ENCODE results near the gene COL18A1. TPM values are rescaled to one million over a fixed set of nuclear protein-coding genes. Genes with fewer than 3 reads are reported as not detected.
"Not testable (repeated sequence)": the region's sequence is repeated elsewhere in the genome, so short reads cannot be mapped to it uniquely, and the experiment has no call there.

Gene COL18A1
- total and polyA plus RNA-seq, 7 donors = 4.4 to 197 (median 39.7) TPM

GRCh38 chr21:45367402-45368351, 37.3 kb upstream of the COL18A1 start:
- no peaks in the 10 kb centered on the region for H3K36me3 ChIP-seq
- intact Hi-C loops (cut with DNase I) = loop anchor here (2.0 kb wide), 1 partner anchor 75 kb away; no protein-coding TSS in a partner anchor
- H3K4me1 ChIP-seq = peaks cover 0 to 34% (median 29%) of the 10 kb centered on the region in 4 donors
- DNase-seq = no peak
- peak overlapping the region; percentile 1 to 89 (median 16) for H3K27ac ChIP-seq
- no peaks in the 10 kb centered on the region for H3K27me3 ChIP-seq
- TF ChIP-seq POLR2AphosphoS5 (IDR thresholded peaks at IDR 0.05) (no peak), CTCF (IDR thresholded peaks at IDR 0.05) (no peak), EP300 (IDR thresholded peaks at IDR 0.05) (no peak), POLR2A (IDR thresholded peaks at IDR 0.05) (no peak)
- no peaks in the 10 kb centered on the region for H3K9me3 ChIP-seq
- no peak overlapping the region for H3K4me3 ChIP-seq
- WGBS, 2 donors = 71 to 86% methylated on average over 25 of the region's 25 CpGs

GRCh38 chr21:45369018-45369417, 35.9 kb upstream of the COL18A1 start:
- intact Hi-C loops (cut with DNase I); DNase-seq; H3K27ac ChIP-seq; H3K27me3 ChIP-seq; H3K36me3 ChIP-seq; H3K9me3 ChIP-seq; H3K4me3 ChIP-seq: not testable (repeated sequence)
- 86 to 89% methylated on average over 23 of the region's 23 CpGs for WGBS, 2 donors
- peaks cover 0 to 27% (median 23%) of the 10 kb centered on the region in 4 donors for H3K4me1 ChIP-seq

- Histone ChIP-seq H3K27me3 (no peaks in the 10 kb centered on the region), H3K4me1 (peaks cover 0 to 13% (median 8%) of the 10 kb centered on the region in 4 donors), H3K9me3 (no peaks in the 10 kb centered on the region), H3K36me3 (no peaks in the 10 kb centered on the region), H3K4me3 (no peak overlapping the region), H3K27ac (no peak overlapping the region)
- no peak for TF ChIP-seq CTCF (IDR thresholded peaks at IDR 0.05)
- TF ChIP-seq EP300 (IDR thresholded peaks at IDR 0.05) = no peak
- no peak for TF ChIP-seq POLR2A (IDR thresholded peaks at IDR 0.05)
- TF ChIP-seq POLR2AphosphoS5 (IDR thresholded peaks at IDR 0.05) = no peak
- DNase-seq = no peak
- intact Hi-C loops (cut with DNase I) = no loop called here
- WGBS, 2 donors = 85 to 91% methylated on average over 14 of the region's 14 CpGs
Observed at GRCh38 chr21:45370575-45370974, 34.4 kb upstream of the COL18A1 start.

GRCh38 chr21:45371081-45371480, 33.9 kb upstream of the COL18A1 start:
- H3K36me3 ChIP-seq = no peaks in the 10 kb centered on the region

More at GRCh38 chr21:45371081-45371480, 33.9 kb upstream of the COL18A1 start:
- Histone ChIP-seq H3K9me3 (no peaks in the 10 kb centered on the region), H3K27ac (no peak overlapping the region), H3K27me3 (no peaks in the 10 kb centered on the region), H3K4me3 (no peak overlapping the region), H3K4me1 (peaks cover 0 to 11% (median 7%) of the 10 kb centered on the region in 4 donors)
- no peak for DNase-seq
- intact Hi-C loops (cut with DNase I) = no loop called here
- TF ChIP-seq POLR2A (IDR thresholded peaks at IDR 0.05) (no peak), CTCF (IDR thresholded peaks at IDR 0.05) (no peak), POLR2AphosphoS5 (IDR thresholded peaks at IDR 0.05) (no peak), EP300 (IDR thresholded peaks at IDR 0.05) (no peak)
- 82 to 86% methylated on average over 13 of the region's 13 CpGs for WGBS, 2 donors

Data from sigmoid colon (tissue), 7 donors.